Measurements from ENCODE around the gene GCNT1. TPM values are rescaled to one million over a fixed set of nuclear protein-coding genes. Genes with fewer than 3 reads are reported as not detected.

The GCNT1 gene
- total RNA-seq, 1 donor from 2014 or later = 7.7 TPM

GRCh38 chr9:76500061-76500460 is 41.1 kb downstream of the GCNT1 start:
- no peak overlapping the region for H3K4me3 ChIP-seq (ENCODE audit: low read depth, low read length)
- no peak for TF ChIP-seq CTCF (conservative IDR thresholded peaks at IDR 0.05; ENCODE audit: low read depth, low read length)
- DNase-seq (ENCODE audit: low read depth) = no peak

GRCh38 chr9:76502746-76503145 is 43.8 kb downstream of the GCNT1 start:
- TF ChIP-seq CTCF (conservative IDR thresholded peaks at IDR 0.05; ENCODE audit: low read depth, low read length) = no peak
- no peak for DNase-seq (ENCODE audit: low read depth)
- H3K4me3 ChIP-seq (ENCODE audit: low read depth, low read length) = no peak overlapping the region

GRCh38 chr9:76510041-76510440 is 51.1 kb downstream of the GCNT1 start:
- DNase-seq (ENCODE audit: low read depth) = no peak
- no peak overlapping the region for H3K4me3 ChIP-seq (ENCODE audit: low read depth, low read length)
- no peak for TF ChIP-seq CTCF (conservative IDR thresholded peaks at IDR 0.05; ENCODE audit: low read depth, low read length)

GRCh38 chr9:76510446-76510845 is 51.5 kb downstream of the GCNT1 start:
- no peak for DNase-seq (ENCODE audit: low read depth)
- H3K4me3 ChIP-seq (ENCODE audit: low read depth, low read length) = no peak overlapping the region
- no peak for TF ChIP-seq CTCF (conservative IDR thresholded peaks at IDR 0.05; ENCODE audit: low read depth, low read length)

GRCh38 chr9:76512826-76513225 is 53.8 kb downstream of the GCNT1 start:
- TF ChIP-seq CTCF (conservative IDR thresholded peaks at IDR 0.05; ENCODE audit: low read depth, low read length) = no peak
- H3K4me3 ChIP-seq (ENCODE audit: low read depth, low read length) = no peak overlapping the region
- no peak for DNase-seq (ENCODE audit: low read depth)

GRCh38 chr9:76516350-76516749 is 57.4 kb downstream of the GCNT1 start:
- H3K4me3 ChIP-seq (ENCODE audit: low read depth, low read length) = no peak overlapping the region
- TF ChIP-seq CTCF (conservative IDR thresholded peaks at IDR 0.05; ENCODE audit: low read depth, low read length) = no peak
- no peak for DNase-seq (ENCODE audit: low read depth)

GRCh38 chr9:76516871-76517270 is 57.9 kb downstream of the GCNT1 start:
- DNase-seq (ENCODE audit: low read depth) = no peak
- H3K4me3 ChIP-seq (ENCODE audit: low read depth, low read length) = no peak overlapping the region
- no peak for TF ChIP-seq CTCF (conservative IDR thresholded peaks at IDR 0.05; ENCODE audit: low read depth, low read length)

All from epithelial cell of proximal tubule (primary cell).